Measurements from ENCODE around the gene CAPN2.

GRCh38 chr1:223758734-223759133 is 46.4 kb downstream of the CAPN2 start:
- TF ChIP-seq, protein P1, sequence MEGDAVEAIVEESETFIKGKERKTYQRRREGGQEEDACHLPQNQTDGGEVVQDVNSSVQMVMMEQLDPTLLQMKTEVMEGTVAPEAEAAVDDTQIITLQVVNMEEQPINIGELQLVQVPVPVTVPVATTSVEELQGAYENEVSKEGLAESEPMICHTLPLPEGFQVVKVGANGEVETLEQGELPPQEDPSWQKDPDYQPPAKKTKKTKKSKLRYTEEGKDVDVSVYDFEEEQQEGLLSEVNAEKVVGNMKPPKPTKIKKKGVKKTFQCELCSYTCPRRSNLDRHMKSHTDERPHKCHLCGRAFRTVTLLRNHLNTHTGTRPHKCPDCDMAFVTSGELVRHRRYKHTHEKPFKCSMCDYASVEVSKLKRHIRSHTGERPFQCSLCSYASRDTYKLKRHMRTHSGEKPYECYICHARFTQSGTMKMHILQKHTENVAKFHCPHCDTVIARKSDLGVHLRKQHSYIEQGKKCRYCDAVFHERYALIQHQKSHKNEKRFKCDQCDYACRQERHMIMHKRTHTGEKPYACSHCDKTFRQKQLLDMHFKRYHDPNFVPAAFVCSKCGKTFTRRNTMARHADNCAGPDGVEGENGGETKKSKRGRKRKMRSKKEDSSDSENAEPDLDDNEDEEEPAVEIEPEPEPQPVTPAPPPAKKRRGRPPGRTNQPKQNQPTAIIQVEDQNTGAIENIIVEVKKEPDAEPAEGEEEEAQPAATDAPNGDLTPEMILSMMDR (IDR thresholded peaks at IDR 0.05): no peak
- TF ChIP-seq POLR2AphosphoS5 (IDR thresholded peaks at IDR 0.05) (no peak), POLR2A (IDR thresholded peaks at IDR 0.05) (no peak)
